A549 (cell line): Measurements from ENCODE around the gene SCN3B. TPM values are rescaled to one million over a fixed set of nuclear protein-coding genes. Genes with fewer than 3 reads are reported as not detected.

Experiments
- ATAC-seq, 2 experiments: fragments of 200-7000 bp in 1 of 2; fragments of >200 bp in 1 of 2; cut with Nextera tagmentation in 1 of 2; cut with Tn5 transposase in 1 of 2; 3 replicates each; pipeline versions ENCODE4 v1.8.0 to v1.9.1; 2018 to 2020; ENCODE audit warnings: mild to moderate bottlenecking in 1 of 2, moderate library complexity in 1 of 2
- CTCF ChIA-PET: fragments of 300-600 bp; sonication (Branson Sonifier 250); formaldehyde crosslinking; extraction: SDS; loops from one replicate; lab custom pipeline; 2021; ENCODE audit warnings: antibody characterized with exemption, inconsistent platforms; lab: Yijun Ruan, JAX
- POLR2A ChIA-PET: fragments of 350-600 bp; formaldehyde crosslinking; extraction: SDS; loops from one replicate; lab custom pipeline; 2021; ENCODE audit warnings: antibody characterized with exemption, inconsistent platforms; lab: Yijun Ruan, JAX
- DNase-seq, 2 experiments: peaks; one replicate each; pipeline versions ENCODE4 v3.0.0 to v3.0.0-alpha.2; 2011 to 2016; ENCODE audit warnings: low read depth in 1 of 2, low spot score in 1 of 2
- FAIRE-seq: peaks from 2 replicates; lab custom pipeline; 2011; peaks lifted over from hg19 to GRCh38; lab: Jason Lieb, UNC
- H3K27ac ChIP-seq, 2 experiments: fragments of >200 bp; sonication (Bioruptor Twin); formaldehyde crosslinking; 3 replicates each; pipeline ENCODE4 v1.5.1; 2016 to 2017
- H3K4me1 ChIP-seq: fragments of >200 bp; sonication (Bioruptor Twin); formaldehyde crosslinking; 3 replicates; pipeline ENCODE4 v1.6.1; 2016
- H3K4me2 ChIP-seq: fragments of >200 bp; sonication (Bioruptor Twin); formaldehyde crosslinking; 3 replicates; pipeline ENCODE4 v1.6.1; 2016
- H3K4me3 ChIP-seq: fragments of >200 bp; sonication (Bioruptor Twin); formaldehyde crosslinking; 3 replicates; pipeline ENCODE4 v1.5.1; 2016
- H3K9me3 ChIP-seq: fragments of >200 bp; sonication (Bioruptor Twin); formaldehyde crosslinking; 3 replicates; pipeline ENCODE4 v1.6.1; 2016
- BHLHE40 ChIP-seq: IDR thresholded peaks from 2 replicates; pipeline ENCODE4 v1.6.1; 2012; ENCODE audit warnings: low read depth, low read length, inconsistent platforms
- CBX2 ChIP-seq: fragments of 200-600 bp; sonication (generic); IDR thresholded peaks from 2 replicates; pipeline ENCODE4 v1.6.1; 2016; ENCODE audit warnings: low read depth, mild to moderate bottlenecking, borderline replicate concordance
- EHMT2 ChIP-seq: fragments of 200-600 bp; sonication (generic); IDR thresholded peaks from 2 replicates; pipeline ENCODE4 v1.6.1; 2016; ENCODE audit warnings: antibody characterized with exemption, low read depth, mild to moderate bottlenecking, moderate library complexity
- EP300 ChIP-seq, 2 experiments: fragments of >200 bp; sonication (Bioruptor Twin); formaldehyde crosslinking; IDR thresholded peaks; 2 replicates in 1 of 2; 3 replicates in 1 of 2; pipeline ENCODE4 v1.6.1; 2016 to 2017
- FOXS1 ChIP-seq: fragments of 250-450 bp; sonication (Bioruptor Pico); IDR thresholded peaks from 2 replicates; pipeline ENCODE4 v1.5.0; 2020; ENCODE audit warnings: mild to moderate bottlenecking, moderate library complexity
- HDAC2 ChIP-seq: fragments of 200-600 bp; sonication (generic); IDR thresholded peaks from 2 replicates; pipeline ENCODE4 v1.6.1; 2016
- HEYL ChIP-seq: fragments of 250-450 bp; sonication (Bioruptor Pico); IDR thresholded peaks from 2 replicates; pipeline ENCODE4 v1.8.0; 2021; ENCODE audit warnings: mild to moderate bottlenecking, moderate library complexity
- HOXA7 ChIP-seq: fragments of 250-450 bp; sonication (Bioruptor Pico); IDR thresholded peaks from 2 replicates; pipeline ENCODE4 v1.5.0; 2020; ENCODE audit warnings: mild to moderate bottlenecking, moderate library complexity
- HOXB13 ChIP-seq: fragments of 250-450 bp; sonication (Bioruptor Pico); IDR thresholded peaks from 2 replicates; pipeline ENCODE4 v1.5.0; 2020; ENCODE audit warnings: low read depth, mild to moderate bottlenecking, moderate library complexity
- HOXB5 ChIP-seq: fragments of 250-450 bp; sonication (Bioruptor Pico); IDR thresholded peaks from 2 replicates; pipeline ENCODE4 v1.5.0; 2020; ENCODE audit warnings: mild to moderate bottlenecking, moderate library complexity
- JUNB ChIP-seq: fragments of >200 bp; sonication (Bioruptor Twin); formaldehyde crosslinking; IDR thresholded peaks from 2 replicates; pipeline ENCODE4 v1.6.1; 2016
- KDM1A ChIP-seq: fragments of 200-600 bp; sonication (generic); IDR thresholded peaks from 2 replicates; pipeline ENCODE4 v1.6.1; 2016; ENCODE audit warnings: low read depth, mild to moderate bottlenecking
- KDM5A ChIP-seq: fragments of 200-600 bp; sonication (generic); IDR thresholded peaks from 2 replicates; pipeline ENCODE4 v1.6.1; 2016; ENCODE audit warnings: antibody characterized with exemption, mild to moderate bottlenecking
- MAFK ChIP-seq: fragments of 450-650 bp; IDR thresholded peaks from 2 replicates; pipeline ENCODE4 v1.6.1; 2014; ENCODE audit not compliant: partially characterized antibody
- NPAS2 ChIP-seq: fragments of 250-450 bp; sonication (Bioruptor Pico); IDR thresholded peaks from 2 replicates; pipeline ENCODE4 v1.8.0; 2022; ENCODE audit warnings: mild to moderate bottlenecking, moderate library complexity, borderline replicate concordance
- POLR2AphosphoS2 ChIP-seq: conservative IDR thresholded peaks from 2 replicates; pipeline ENCODE4 v1.6.1; 2012; ENCODE audit warnings: low read length, improper control_type of control experiment, inconsistent platforms
- RCOR1 ChIP-seq: fragments of 150-350 bp; IDR thresholded peaks from 2 replicates; pipeline ENCODE4 v1.6.1; 2014; ENCODE audit warnings: antibody characterized with exemption, low read length, low read depth
- REST ChIP-seq: fragments of 200-600 bp; sonication (generic); IDR thresholded peaks from 2 replicates; pipeline ENCODE4 v1.6.1; 2016; ENCODE audit warnings: antibody characterized with exemption, mild to moderate bottlenecking, moderate library complexity
- RFX5 ChIP-seq: fragments of 450-650 bp; IDR thresholded peaks from 2 replicates; pipeline ENCODE4 v1.7.1; 2014; ENCODE audit warnings: antibody characterized with exemption, mild to moderate bottlenecking, moderate library complexity
- RNF2 ChIP-seq: fragments of 200-600 bp; sonication (generic); IDR thresholded peaks from 2 replicates; pipeline ENCODE4 v1.6.1; 2016; ENCODE audit warnings: low read depth, mild to moderate bottlenecking, antibody characterized with exemption, moderate library complexity, borderline replicate concordance
- SMC3 ChIP-seq: fragments of >200 bp; sonication (Bioruptor Twin); formaldehyde crosslinking; IDR thresholded peaks from 3 replicates; pipeline ENCODE4 v1.6.1; 2018; ENCODE audit warnings: inconsistent platforms
- TP53 ChIP-seq: fragments of 250-450 bp; sonication (Bioruptor Pico); IDR thresholded peaks from 2 replicates; pipeline ENCODE4 v1.5.0; 2021; ENCODE audit warnings: mild to moderate bottlenecking, moderate library complexity
- USF2 ChIP-seq: fragments of 450-650 bp; IDR thresholded peaks from 2 replicates; pipeline ENCODE4 v1.6.1; 2014; ENCODE audit warnings: antibody characterized with exemption
- WGBS: methylation state at CpG from one replicate; pipeline ENCODE4 v1.1.6; 2017; ENCODE audit errors: missing lambda C conversion rate; 5-methylcytosine and 5-hydroxymethylcytosine counted together
- polyA plus RNA-seq, 4 experiments: library from polyadenylated mRNA; depleted of rRNA in 3 of 4; stranded (reverse); fragments of >200 nt; fragmentation: RNase III in 1 of 4; extraction: RNeasy Plus Mini Kit Qiagen cat#74134 plus additional on column Dnase treatment in 1 of 4; gene quantifications; 2 replicates in 3 of 4; 3 replicates in 1 of 4; pipeline ENCODE4 v1.2.3, GENCODE V29; 2011 to 2017
- TF ChIP-seq, protein P1 (sequence below): fragments of >200 bp; sonication (Bioruptor Twin); formaldehyde crosslinking; IDR thresholded peaks from 3 replicates; pipeline ENCODE4 v1.6.1; 2016

The SCN3B gene
- polyA plus RNA-seq, 2 of the 4 experiments (the other 2 are of a cell fraction) = 0.18 to 0.37 TPM

GRCh38 chr11:123682696-123683410 lies 28.4 kb upstream of the SCN3B start:
- ATAC-seq (no peak), FAIRE-seq (no peak), DNase-seq (no peak)
- Histone ChIP-seq H3K4me2 (no peak overlapping the region), H3K9me3 (no peaks in the 10 kb centered on the region), H3K4me1 (no peaks in the 10 kb centered on the region), H3K27ac (no peak overlapping the region), H3K4me3 (no peak overlapping the region)
- POLR2A ChIA-PET = no interaction called here
- 19% methylated on average over 5 of the region's 5 CpGs for WGBS
- TF ChIP-seq TP53 (CRISPR knock-in tag) = no peak
- no peak for TF ChIP-seq JUNB
- TF ChIP-seq POLR2AphosphoS2 = no peak
- no peak for TF ChIP-seq HDAC2
- TF ChIP-seq SMC3 = no peak
- TF ChIP-seq REST = no peak
- no peak for TF ChIP-seq BHLHE40
- TF ChIP-seq HOXB13 (CRISPR knock-in tag) = no peak
- no peak for TF ChIP-seq EP300 (IDR thresholded peaks at IDR 0.05)
- TF ChIP-seq HOXB5 (CRISPR knock-in tag) = no peak
- TF ChIP-seq RFX5 = no peak
- TF ChIP-seq USF2 = no peak
- TF ChIP-seq MAFK = no peak
- no peak for TF ChIP-seq KDM1A
- TF ChIP-seq HEYL (CRISPR knock-in tag) = no peak
- CTCF ChIA-PET = no interaction called here

DNA sequence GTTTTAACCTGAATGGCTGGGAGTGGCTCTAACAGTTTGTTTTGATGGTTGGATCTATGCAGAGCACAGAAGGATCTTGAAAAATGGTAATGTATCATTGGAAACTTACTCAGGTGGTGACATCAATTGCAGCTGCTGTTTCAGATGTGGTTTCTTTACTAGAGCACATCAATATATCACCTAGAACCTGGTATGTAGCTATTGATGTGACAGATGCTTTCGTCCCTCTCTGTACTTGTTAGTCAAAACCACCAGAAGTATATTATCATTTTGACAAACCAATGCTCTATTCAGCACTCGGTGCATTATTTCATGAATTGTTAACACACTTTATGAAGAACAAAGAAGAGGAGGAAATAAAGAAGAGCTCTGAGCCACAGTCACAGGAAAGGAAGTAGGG lies 26.6 kb upstream of the SCN3B start:
- Histone ChIP-seq H3K27ac (no peak overlapping the region), H3K9me3 (no peaks in the 10 kb centered on the region), H3K4me2 (no peak overlapping the region), H3K4me1 (no peaks in the 10 kb centered on the region), H3K4me3 (no peak overlapping the region)
- FAIRE-seq (no peak), ATAC-seq (no peak), DNase-seq (no peak)
- ChIA-PET CTCF (no interaction called here), POLR2A (no interaction called here)
- no peak for TF ChIP-seq TP53 (CRISPR knock-in tag)
- no peak for TF ChIP-seq FOXS1 (CRISPR knock-in tag)
- TF ChIP-seq, protein P1, sequence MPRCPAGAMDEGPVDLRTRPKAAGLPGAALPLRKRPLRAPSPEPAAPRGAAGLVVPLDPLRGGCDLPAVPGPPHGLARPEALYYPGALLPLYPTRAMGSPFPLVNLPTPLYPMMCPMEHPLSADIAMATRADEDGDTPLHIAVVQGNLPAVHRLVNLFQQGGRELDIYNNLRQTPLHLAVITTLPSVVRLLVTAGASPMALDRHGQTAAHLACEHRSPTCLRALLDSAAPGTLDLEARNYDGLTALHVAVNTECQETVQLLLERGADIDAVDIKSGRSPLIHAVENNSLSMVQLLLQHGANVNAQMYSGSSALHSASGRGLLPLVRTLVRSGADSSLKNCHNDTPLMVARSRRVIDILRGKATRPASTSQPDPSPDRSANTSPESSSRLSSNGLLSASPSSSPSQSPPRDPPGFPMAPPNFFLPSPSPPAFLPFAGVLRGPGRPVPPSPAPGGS = no peak
- TF ChIP-seq CBX2 = no peak
- WGBS = 5% methylated on average over 2 of the region's 2 CpGs

- Histone ChIP-seq H3K4me2 (no peak overlapping the region), H3K4me1 (no peaks in the 10 kb centered on the region), H3K9me3 (no peaks in the 10 kb centered on the region), H3K4me3 (no peak overlapping the region), H3K27ac (no peak overlapping the region)
- FAIRE-seq = no peak
- 49% methylated on average over 2 of the region's 2 CpGs for WGBS
- ATAC-seq = no peak
- ChIA-PET POLR2A (no interaction called here), CTCF (interaction anchor here (0.9 to 2.8 kb wide), 2 partner anchors 22 to 29 kb away, joined by 3 to 12 read pairs; no protein-coding TSS in a partner anchor)
- no peak for DNase-seq
- TF ChIP-seq NPAS2 (CRISPR knock-in tag) (no peak), POLR2AphosphoS2 (no peak), RNF2 (no peak), HOXA7 (CRISPR knock-in tag) (no peak), EP300 (IDR thresholded peaks at IDR 0.05) (no peak), EHMT2 (no peak), RCOR1 (no peak), HOXB13 (CRISPR knock-in tag) (no peak), RFX5 (no peak), KDM5A (no peak), HDAC2 (no peak)
Measured at GRCh38 chr11:123678246-123678645, 23.8 kb upstream of the SCN3B start.
